Measurements from ENCODE around the gene OR4M2. TPM values are rescaled to one million over a fixed set of nuclear protein-coding genes. Genes with fewer than 3 reads are reported as not detected.
"Not testable (repeated sequence)": the region's sequence is repeated elsewhere in the genome, so short reads cannot be mapped to it uniquely, and the experiment has no call there.

Gene OR4M2, protein sequence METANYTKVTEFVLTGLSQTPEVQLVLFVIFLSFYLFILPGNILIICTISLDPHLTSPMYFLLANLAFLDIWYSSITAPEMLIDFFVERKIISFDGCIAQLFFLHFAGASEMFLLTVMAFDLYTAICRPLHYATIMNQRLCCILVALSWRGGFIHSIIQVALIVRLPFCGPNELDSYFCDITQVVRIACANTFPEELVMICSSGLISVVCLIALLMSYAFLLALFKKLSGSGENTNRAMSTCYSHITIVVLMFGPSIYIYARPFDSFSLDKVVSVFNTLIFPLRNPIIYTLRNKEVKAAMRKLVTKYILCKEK
- not detected for total RNA-seq

DNA sequence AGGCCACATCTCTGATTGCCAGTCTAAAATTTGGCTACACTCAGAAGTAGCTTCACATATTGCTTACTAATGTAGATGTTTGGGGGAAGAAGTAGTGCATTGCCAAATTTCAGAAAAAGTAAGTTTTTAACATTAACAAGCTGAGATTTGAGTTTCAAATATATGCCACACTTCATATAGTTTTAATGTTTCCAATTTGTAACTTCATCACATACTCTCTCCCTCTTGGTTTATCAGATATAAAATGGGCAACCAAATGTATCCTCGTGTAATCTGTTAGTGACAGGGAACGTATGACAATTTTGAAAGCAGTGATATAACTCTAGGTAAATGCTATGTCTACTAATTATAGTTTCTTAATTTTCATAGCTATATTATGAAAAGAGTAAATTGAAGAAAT lies at the start of gene OR4M2:
Gene OR4M2 (plus strand): TSS at position 301 of the 400 bp plus-strand sequence. CDS start 98 bp downstream, at position 399.
- in situ Hi-C loops (cut with MboI; ENCODE audit: low pct_unique_long_range_greater_than_20kb in 2 of 9, low sequenced_read_pairs in 9 of 9, unreplicated experiment in 9 of 9); H3K27ac ChIP-seq; ATAC-seq (replicated peaks in 6 of 8); H3K4me3 ChIP-seq; H3K4me1 ChIP-seq (replicated peaks in 1 of 2): not testable (repeated sequence)
- no CpG with 5 or more reads among the region's 2 CpGs for WGBS, 10 experiments

DNA sequence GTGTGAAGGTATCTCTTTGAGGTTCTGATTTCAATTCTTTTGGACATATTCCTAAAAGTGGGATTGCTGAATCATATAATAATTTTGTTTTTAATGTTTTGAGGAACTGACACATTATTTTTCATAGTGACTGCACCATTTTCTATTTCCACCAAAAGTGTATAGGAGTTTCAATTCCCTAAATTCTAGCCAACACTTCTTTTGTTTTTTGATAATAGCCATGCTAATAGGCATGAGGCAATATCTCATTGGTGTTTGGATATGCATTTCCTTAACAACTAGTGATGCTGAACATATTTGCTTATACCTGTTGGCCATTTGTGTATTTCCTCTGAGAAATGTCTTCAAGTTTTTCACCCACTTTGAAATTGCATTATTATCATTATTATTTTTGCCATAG lies 11.1 kb upstream of the OR4M2 start:
- in situ Hi-C loops (cut with MboI; ENCODE audit: low pct_unique_long_range_greater_than_20kb in 2 of 9, low sequenced_read_pairs in 9 of 9, unreplicated experiment in 9 of 9); ATAC-seq (replicated peaks in 6 of 8); H3K4me3 ChIP-seq; H3K4me1 ChIP-seq (replicated peaks in 1 of 2); H3K27ac ChIP-seq: not testable (repeated sequence)

GRCh38 chr15:22081386-22081785 lies 1.1 kb downstream of the OR4M2 start:
- in situ Hi-C loops (cut with MboI; ENCODE audit: low pct_unique_long_range_greater_than_20kb in 2 of 9, low sequenced_read_pairs in 9 of 9, unreplicated experiment in 9 of 9); H3K4me1 ChIP-seq (replicated peaks in 1 of 2); H3K4me3 ChIP-seq; ATAC-seq (replicated peaks in 6 of 8); H3K27ac ChIP-seq: not testable (repeated sequence)
- no CpG with 5 or more reads among the region's 3 CpGs for WGBS, 10 experiments

- no CpG with 5 or more reads among the region's 16 CpGs for WGBS, 10 experiments
- in situ Hi-C loops (cut with MboI; ENCODE audit: low pct_unique_long_range_greater_than_20kb in 2 of 9, low sequenced_read_pairs in 9 of 9, unreplicated experiment in 9 of 9); H3K4me3 ChIP-seq; H3K4me1 ChIP-seq (replicated peaks in 1 of 2); H3K27ac ChIP-seq; ATAC-seq (replicated peaks in 6 of 8): not testable (repeated sequence)
These were observed 18.4 kb downstream of the OR4M2 start for GRCh38 chr15:22098616-22099253.

DNA sequence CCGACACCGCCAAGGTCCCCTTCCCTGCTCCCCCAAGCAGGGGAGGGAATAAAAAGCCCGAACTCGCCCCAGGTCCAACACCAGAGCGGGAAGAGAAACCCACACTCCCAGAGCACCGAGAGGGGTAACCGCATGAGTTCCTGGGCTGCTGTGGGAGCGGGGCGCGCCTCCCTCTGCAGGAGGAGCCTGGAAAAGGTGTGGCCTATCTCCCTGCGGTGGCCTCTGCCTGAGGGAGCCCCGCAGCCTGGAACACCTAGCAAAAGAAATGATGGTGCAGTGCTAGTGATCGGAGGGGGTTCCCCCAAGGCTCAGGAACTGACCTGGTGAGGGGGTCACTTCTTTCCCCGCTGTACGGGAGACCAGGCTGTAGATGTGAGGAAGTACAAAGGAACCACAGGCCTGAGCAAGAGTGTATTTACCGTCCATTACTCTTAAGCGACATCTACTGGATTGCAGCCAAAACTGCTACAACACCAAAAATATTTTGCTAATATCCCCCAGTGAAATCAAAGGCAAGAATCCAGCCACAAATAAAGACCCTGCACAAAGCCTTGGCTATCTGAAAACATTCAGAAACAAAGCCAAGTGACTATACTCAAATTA lies 19.1 kb downstream of the OR4M2 start:
- in situ Hi-C loops (cut with MboI; ENCODE audit: low pct_unique_long_range_greater_than_20kb in 2 of 9, low sequenced_read_pairs in 9 of 9, unreplicated experiment in 9 of 9); H3K27ac ChIP-seq; H3K4me3 ChIP-seq; H3K4me1 ChIP-seq (replicated peaks in 1 of 2); ATAC-seq (replicated peaks in 6 of 8): not testable (repeated sequence)
- no CpG with 5 or more reads among the region's 17 CpGs for whole genome bisulfite sequencing, 10 experiments

- WGBS, 10 experiments: 89% methylated on average over 3 of the region's 5 CpGs; no CpG with 5 or more reads in 9 of the 10 experiments
- in situ Hi-C loops (cut with MboI; ENCODE audit: low pct_unique_long_range_greater_than_20kb in 2 of 9, low sequenced_read_pairs in 9 of 9, unreplicated experiment in 9 of 9); ATAC-seq (replicated peaks in 6 of 8): not testable (repeated sequence)
These were observed 41.7 kb downstream of the OR4M2 start for GRCh38 chr15:22122033-22122432.

More at GRCh38 chr15:22122033-22122432, 41.7 kb downstream of the OR4M2 start:
- not testable (repeated sequence) for H3K4me1 ChIP-seq (replicated peaks in 1 of 2); H3K27ac ChIP-seq; H3K4me3 ChIP-seq

Other genes starting within 250 kb of the OR4M2 start
- gene POTEB, start 202.8 kb upstream of the OR4M2 start, total RNA-seq: not detected